HG03135 (cell line): ENCODE measurements around the gene SPINT3.
"Not testable (repeated sequence)": the region's sequence is repeated elsewhere in the genome, so short reads cannot be mapped to it uniquely, and the experiment has no call there.

Experiments used
- ATAC-seq: cut with Tn5 transposase; IDR thresholded peaks from one replicate; pipeline ENCODE4 v1.9.1; 2021; ENCODE audit warnings: mild to moderate bottlenecking, moderate library complexity; ENCODE audit not compliant: unreplicated experiment

Gene SPINT3

DNA sequence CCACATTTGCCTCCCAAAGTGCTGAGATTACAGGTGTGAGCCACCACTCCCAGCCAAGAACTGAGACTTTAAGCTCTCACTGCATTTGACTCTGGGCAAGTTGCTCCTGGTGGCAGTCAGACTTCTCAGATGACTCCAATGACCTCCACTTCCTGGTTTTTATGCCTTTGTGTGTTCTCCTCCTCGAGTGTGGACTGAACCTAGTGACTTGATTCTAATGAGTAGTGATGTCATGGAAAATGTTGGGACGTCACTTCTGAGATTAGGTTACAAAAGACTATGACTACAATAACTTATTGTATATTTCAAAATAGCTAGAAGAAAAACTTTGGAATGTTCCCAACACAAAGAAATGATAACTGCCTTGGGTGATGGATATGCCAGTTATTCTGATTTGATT lies 12.0 kb downstream of the SPINT3 start:
- no peak for ATAC-seq

DNA sequence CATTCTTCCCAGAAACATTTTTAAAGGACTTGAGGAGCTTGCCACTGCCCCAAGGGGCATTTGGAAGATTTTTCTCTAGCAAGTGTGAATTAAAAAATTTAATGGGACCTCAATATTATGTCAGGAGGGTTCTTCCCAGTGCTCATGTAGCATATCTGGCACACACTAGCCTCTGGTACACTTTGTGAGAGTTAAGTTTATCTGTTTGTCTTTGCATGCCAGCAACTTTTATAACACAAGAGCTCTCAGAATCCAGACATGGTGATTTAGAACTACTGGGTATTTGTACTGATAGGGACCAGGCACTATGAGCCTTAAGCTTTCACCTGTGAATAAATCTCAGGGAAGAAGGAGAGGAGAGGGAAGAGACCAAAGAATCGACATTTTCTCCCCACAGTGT lies 12.9 kb downstream of the SPINT3 start:
- no peak for ATAC-seq

DNA sequence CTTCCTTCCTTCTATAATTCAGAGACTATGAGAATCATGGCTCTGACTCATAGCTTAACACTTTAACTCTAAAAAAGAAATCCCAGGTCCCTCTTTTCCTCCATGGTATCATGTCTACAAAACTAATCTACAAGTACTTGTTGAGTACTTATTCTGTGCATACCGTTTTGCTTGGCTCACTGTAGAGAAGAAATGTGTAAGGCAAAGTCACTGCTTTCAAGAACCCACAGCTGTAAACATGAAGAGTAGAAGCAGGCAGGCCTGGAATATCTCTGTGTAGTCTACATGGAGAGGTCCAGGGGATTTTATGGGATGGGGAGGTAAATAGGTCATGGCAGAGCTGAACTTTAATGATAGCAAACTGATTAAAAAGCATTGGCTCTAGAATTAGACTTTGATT lies 13.8 kb downstream of the SPINT3 start:
- no peak for ATAC-seq

- no peak for ATAC-seq
These were observed 15.4 kb downstream of the SPINT3 start for GRCh38 chr20:45500022-45500421.

DNA sequence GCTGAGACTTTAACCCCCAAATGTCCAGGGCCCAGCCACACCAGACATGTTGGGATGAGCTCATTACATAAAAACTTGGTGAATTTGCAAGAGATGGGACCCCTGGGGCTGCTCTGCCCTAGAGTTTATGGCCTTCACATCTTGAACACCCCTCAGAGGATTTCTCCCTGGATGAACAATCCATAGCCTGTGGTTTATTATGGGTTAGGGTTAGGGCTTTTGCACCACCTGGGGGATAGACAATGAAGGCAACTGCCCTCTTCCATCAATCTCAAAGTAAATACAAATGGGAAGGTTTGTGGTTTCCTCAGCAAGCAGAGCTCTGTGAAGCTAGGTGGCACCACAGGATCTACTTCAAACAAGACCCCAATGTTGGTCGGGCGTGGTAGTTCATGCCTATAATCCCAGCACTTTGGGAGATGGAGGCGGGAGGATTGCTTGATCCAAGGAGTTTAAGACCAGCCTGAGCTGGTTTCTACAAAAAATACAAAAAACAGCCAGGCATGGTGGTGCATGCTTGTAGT lies 17.4 kb downstream of the SPINT3 start:
- no peak for ATAC-seq

- ATAC-seq, result no peak
These were observed 19.3 kb downstream of the SPINT3 start for GRCh38 chr20:45496166-45496565.

GRCh38 chr20:45495501-45495941 lies 19.9 kb downstream of the SPINT3 start:
- ATAC-seq, result no peak

- no peak for ATAC-seq
These were observed 26.3 kb downstream of the SPINT3 start for GRCh38 chr20:45489083-45489531.

GRCh38 chr20:45487231-45487635 lies 28.2 kb downstream of the SPINT3 start:
- ATAC-seq, result no peak

DNA sequence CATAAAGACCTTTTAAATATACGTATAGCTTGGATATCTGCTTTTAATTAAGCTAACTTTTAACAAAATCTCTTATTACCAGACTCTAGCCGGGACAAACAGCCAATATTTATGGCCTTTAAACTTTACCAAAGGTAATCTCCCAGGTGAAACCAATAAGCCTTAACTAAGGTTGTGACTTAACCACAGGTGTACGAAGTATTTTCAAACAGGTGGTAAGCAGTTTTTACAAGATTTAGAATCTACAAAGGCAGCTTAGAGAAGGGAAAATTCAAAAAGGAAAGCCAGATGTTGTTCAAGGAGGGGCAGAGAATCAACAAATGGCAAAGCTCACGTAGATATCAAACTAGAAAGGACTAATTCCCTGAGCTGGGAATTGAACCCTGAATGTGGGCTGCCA lies 30.0 kb downstream of the SPINT3 start:
- no peak for ATAC-seq

DNA sequence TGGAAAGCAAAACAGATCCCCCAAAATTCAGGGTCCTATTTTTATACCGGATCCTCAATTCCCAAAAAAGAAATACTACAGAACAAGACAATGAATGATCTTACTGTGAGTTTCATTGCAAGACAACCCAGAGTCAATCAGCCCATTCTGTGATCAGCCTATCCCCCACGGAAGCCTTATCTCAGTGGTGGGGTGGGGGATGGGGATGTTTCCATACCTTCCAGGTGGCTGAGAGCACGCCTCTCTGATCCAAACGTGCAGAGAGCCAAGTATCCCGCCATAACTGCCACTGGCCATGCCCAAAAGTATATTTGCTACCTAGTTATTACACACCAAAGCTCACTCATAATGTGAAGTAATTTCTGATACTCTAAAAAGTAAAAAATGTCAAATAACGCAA lies 30.7 kb downstream of the SPINT3 start:
- no peak for ATAC-seq

DNA sequence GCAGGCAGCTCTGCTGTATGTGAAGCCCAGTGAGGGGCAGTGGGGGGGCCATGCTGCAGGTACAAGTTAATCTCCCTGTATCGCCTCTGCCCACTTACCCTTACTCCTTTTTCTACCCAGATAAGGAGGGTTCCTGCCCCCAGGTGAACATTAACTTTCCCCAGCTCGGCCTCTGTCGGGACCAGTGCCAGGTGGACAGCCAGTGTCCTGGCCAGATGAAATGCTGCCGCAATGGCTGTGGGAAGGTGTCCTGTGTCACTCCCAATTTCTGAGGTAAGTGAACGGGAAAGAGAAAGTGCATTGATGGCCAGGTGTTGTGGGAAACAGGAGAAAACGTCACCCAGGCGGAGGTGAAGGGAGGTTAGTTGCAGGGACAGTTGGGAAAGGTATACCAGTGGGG lies 35.6 kb downstream of the SPINT3 start:
- ATAC-seq, result no peak

- not testable (repeated sequence) for ATAC-seq
These were observed 37.8 kb downstream of the SPINT3 start for GRCh38 chr20:45477530-45478148.

GRCh38 chr20:45472286-45472685 lies 43.1 kb downstream of the SPINT3 start:
- not testable (repeated sequence) for ATAC-seq

DNA sequence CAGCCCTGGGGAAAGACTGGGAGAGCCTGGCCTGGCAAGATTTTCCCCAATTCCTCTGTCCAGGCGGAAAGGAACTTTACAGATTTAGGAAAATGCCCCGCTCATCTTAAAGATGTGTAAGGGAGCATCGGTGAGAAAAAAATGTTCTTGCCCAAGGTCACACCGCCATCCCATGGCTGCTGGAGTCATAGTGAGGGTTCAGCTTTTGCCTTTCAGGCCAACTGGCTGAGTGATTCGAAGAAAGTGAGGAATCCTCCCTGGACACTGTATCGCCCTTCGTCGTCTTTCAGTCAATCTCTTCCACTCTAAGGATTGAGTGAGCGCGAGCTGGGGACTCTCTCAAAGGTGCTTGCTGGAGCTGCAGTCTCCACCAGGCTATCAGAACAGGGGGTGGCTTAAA lies 44.5 kb downstream of the SPINT3 start:
- ATAC-seq, result no peak

DNA sequence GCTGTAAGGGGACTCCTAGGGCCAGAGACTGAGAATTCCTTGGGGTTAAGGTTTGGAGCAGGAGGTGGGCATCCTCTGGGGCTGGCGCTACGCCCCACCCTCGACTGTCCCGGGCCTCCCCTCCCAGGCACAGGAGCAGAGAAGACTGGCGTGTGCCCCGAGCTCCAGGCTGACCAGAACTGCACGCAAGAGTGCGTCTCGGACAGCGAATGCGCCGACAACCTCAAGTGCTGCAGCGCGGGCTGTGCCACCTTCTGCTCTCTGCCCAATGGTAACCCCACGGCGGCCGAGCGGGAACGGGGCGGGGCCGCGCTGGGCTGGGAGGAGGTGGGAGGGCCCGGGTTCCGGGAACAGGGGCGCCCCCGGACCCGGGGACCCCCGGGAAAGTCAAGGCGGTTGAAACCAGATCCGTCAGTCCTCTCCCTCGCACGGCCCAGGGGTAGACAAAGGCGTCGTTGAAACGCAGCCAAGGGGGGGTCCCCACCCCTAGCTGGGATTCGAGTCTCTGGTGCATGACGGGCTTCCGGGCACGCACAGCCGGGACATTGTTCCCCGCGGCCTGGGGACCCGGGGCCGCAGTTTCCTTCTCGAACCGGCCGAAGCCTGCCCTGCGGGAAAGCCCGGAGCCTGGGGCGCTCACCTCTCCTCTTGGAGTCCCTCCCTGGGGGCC lies 45.0 kb downstream of the SPINT3 start:
- no peak for ATAC-seq

GRCh38 chr20:45469336-45470261 lies 45.8 kb downstream of the SPINT3 start, which contains the start of gene WFDC2:
Gene WFDC2, plus strand, starts transcription at chr20:45469753. Its CDS starts 29 bp downstream, at chr20:45469782.
- ATAC-seq, result no peak

DNA sequence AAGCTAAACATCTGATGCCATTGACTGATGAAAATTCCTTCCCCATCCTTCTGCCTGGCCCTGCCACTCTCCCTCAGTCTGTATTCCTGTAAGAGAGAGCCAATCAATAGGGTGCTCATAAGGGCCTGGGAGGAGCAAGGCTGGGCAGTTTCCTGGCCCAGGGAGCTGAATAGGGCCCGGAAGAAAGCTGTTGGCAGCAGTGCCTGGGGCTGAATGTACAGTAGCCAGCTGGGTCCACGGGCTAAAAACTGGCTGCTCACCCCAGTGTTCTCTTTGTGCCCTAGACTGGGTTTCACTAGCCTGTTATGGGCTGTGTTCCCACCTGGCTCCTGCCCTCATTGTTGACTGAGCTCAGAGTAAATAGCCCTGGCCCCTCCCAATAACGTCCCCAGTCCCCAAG lies 47.6 kb downstream of the SPINT3 start:
- no peak for ATAC-seq

- no peak for ATAC-seq
These were observed 48.2 kb downstream of the SPINT3 start for GRCh38 chr20:45467172-45467571.

DNA sequence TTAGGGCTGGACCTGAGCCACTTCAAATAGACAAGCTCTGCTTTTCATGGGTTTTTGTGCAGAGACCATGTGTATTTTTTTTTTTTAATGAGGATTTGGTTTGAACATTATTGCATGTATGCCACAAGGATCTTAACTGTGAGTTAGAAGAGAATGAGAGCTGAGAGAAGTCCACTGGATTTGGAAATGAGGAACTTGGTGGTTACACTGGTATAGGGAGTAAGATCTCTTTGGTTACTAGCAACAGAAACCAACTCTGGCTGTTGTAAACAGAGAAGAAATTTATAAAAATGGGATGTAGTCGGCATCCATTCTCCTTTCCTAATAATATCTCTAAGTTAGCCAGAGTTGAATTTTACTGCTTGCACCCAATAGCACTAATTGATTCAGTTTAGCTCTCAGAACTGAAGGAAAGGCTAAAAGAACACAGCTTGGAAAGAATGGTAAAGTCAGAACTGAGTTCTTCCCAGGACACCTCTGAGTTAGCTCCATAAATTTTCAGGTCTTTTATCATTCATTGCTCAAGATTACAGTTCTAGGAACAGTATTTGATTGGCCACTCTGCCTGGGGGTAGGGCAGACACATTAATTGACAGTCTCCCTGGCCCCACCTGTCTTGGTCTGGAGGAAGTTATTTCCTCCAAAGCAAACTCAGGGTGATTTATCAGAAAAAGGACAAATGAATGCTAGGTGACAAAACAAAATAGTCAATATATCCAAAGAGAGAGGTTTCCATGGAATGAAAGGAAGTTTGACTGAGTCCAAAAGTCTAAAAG lies 49.7 kb downstream of the SPINT3 start:
- ATAC-seq, result no peak
